ENCODE results near the gene ARID4B. TPM values are rescaled to one million over a fixed set of nuclear protein-coding genes. Genes with fewer than 3 reads are reported as not detected.
"Not testable (repeated sequence)": the region's sequence is repeated elsewhere in the genome, so short reads cannot be mapped to it uniquely, and the experiment has no call there.

Gene ARID4B
- total RNA-seq, 2 experiments from 2014 or later = 38.8 to 41.9 TPM

GRCh38 chr1:235168375-235168774 is 159.6 kb downstream of the ARID4B start:
- Mint-ChIP-seq H3K4me1 (ENCODE audit: low read depth) (no peaks in the 10 kb centered on the region), H3K36me3 (ENCODE audit: low read depth) (peaks cover 19% of the 10 kb centered on the region), H3K4me3 (no peak overlapping the region), H3K9me3 (no peaks in the 10 kb centered on the region), H3K27me3 (no peaks in the 10 kb centered on the region), H3K27ac (peak overlapping the region; percentile 70)
- DNase-seq (no peak), ATAC-seq (no peak)
- TF ChIP-seq CTCF (IDR thresholded peaks at IDR 0.05) = no peak
- POLR2A ChIA-PET = no interaction called here
- intact Hi-C loops (cut with micrococcal nuclease) = no loop called here
- CTCF ChIA-PET = interaction anchor here (1.4 to 1.5 kb wide), 2 partner anchors 64 to 248 kb away, joined by 5 to 7 read pairs; no protein-coding TSS in a partner anchor

- Mint-ChIP-seq H3K27ac (peak overlapping the region; percentile 100), H3K36me3 (ENCODE audit: low read depth) (peaks cover 23% of the 10 kb centered on the region), H3K4me3 (peak overlapping the region; percentile 99), H3K27me3 (no peaks in the 10 kb centered on the region), H3K4me1 (ENCODE audit: low read depth) (peaks cover 16% of the 10 kb centered on the region), H3K9me3 (no peaks in the 10 kb centered on the region)
- DNase-seq (no peak), ATAC-seq (no peak)
- no peak for TF ChIP-seq CTCF (IDR thresholded peaks at IDR 0.05)
- intact Hi-C loops (cut with micrococcal nuclease) = loop anchor here (2.0 kb wide), 1 partner anchor 33 kb away; the partner anchor contains the start of gene TOMM20
- ChIA-PET POLR2A (interaction anchor here (0.6 to 3.2 kb wide), 11 partner anchors 9 to 552 kb away, joined by 3 to 17 read pairs (median 4); partner anchors contain the start of gene IRF2BP2), CTCF (interaction anchor here (1.0 to 2.5 kb wide), 3 partner anchors 21 to 254 kb away, joined by 4 to 14 read pairs (median 4); no protein-coding TSS in a partner anchor)
Measured at GRCh38 chr1:235161685-235162327, 166.2 kb downstream of the ARID4B start.

GRCh38 chr1:235160957-235161684 is 166.9 kb downstream of the ARID4B start, which contains the start of gene RBM34:
Gene RBM34, minus strand, starts transcription at chr1:235161250. Its CDS starts 24 bp downstream, at chr1:235161226.
- Mint-ChIP-seq H3K27ac (peak within 1 kb of the TSS; percentile 100), H3K27me3 (no peaks in the 10 kb centered on the region), H3K36me3 (ENCODE audit: low read depth) (peaks cover 24% of the 10 kb centered on the region), H3K4me1 (ENCODE audit: low read depth) (peaks cover 16% of the 10 kb centered on the region), H3K4me3 (peak within 1 kb of the TSS; percentile 99), H3K9me3 (no peaks in the 10 kb centered on the region)
- peak; percentile 95 for ATAC-seq
- intact Hi-C loops (cut with micrococcal nuclease) = loop anchor here (2.0 kb wide), 1 partner anchor 32 kb away; the partner anchor contains the start of gene TOMM20
- DNase-seq = peak; percentile 94
- TF ChIP-seq CTCF (IDR thresholded peaks at IDR 0.05) = peak; percentile 10
- ChIA-PET CTCF (interaction anchor here (0.7 to 2.5 kb wide), 7 partner anchors 21 to 674 kb away, joined by 3 to 14 read pairs (median 4); no protein-coding TSS in a partner anchor), POLR2A (interaction anchor here (0.6 to 3.2 kb wide), 17 partner anchors 9 to 552 kb away, joined by 3 to 17 read pairs (median 4); partner anchors contain the start of gene IRF2BP2)

- ATAC-seq = peak; percentile 58
- H3K9me3 Mint-ChIP-seq = no peaks in the 10 kb centered on the region
- peak overlapping the region; percentile 99 for H3K4me3 Mint-ChIP-seq
- H3K4me1 Mint-ChIP-seq (ENCODE audit: low read depth) = peaks cover 16% of the 10 kb centered on the region
- no peaks in the 10 kb centered on the region for H3K27me3 Mint-ChIP-seq
- H3K36me3 Mint-ChIP-seq (ENCODE audit: low read depth) = peaks cover 27% of the 10 kb centered on the region
- intact Hi-C loops (cut with micrococcal nuclease) = loop anchor here (2.0 kb wide), 1 partner anchor 32 kb away; the partner anchor contains the start of gene TOMM20
- TF ChIP-seq CTCF (IDR thresholded peaks at IDR 0.05) = no peak
- POLR2A ChIA-PET = interaction anchor here (0.6 to 3.2 kb wide), 17 partner anchors 8 to 551 kb away, joined by 3 to 17 read pairs (median 4); partner anchors contain the start of gene IRF2BP2
- CTCF ChIA-PET = interaction anchor here (0.7 to 2.5 kb wide), 7 partner anchors 20 to 673 kb away, joined by 3 to 14 read pairs (median 4); no protein-coding TSS in a partner anchor
- peak overlapping the region; percentile 100 for H3K27ac Mint-ChIP-seq
- DNase-seq = no peak
Measured at GRCh38 chr1:235160383-235160956, 167.5 kb downstream of the ARID4B start.

- not testable (repeated sequence) for H3K9me3 Mint-ChIP-seq, DNase-seq, H3K27me3 Mint-ChIP-seq, ATAC-seq
- ChIA-PET POLR2A (interaction anchor here (0.9 to 3.2 kb wide), 4 partner anchors 14 to 51 kb away, joined by 3 to 17 read pairs (median 4); no protein-coding TSS in a partner anchor), CTCF (interaction anchor here (1.4 to 2.5 kb wide), 2 partner anchors 93 to 256 kb away, joined by 3 to 14 read pairs; no protein-coding TSS in a partner anchor)
- intact Hi-C loops (cut with micrococcal nuclease) = loop anchor here (2.0 kb wide), 1 partner anchor 31 kb away; the partner anchor contains the start of gene TOMM20
- Mint-ChIP-seq H3K27ac (peak overlapping the region; percentile 100), H3K4me3 (peak overlapping the region; percentile 99), H3K36me3 (ENCODE audit: low read depth) (peaks cover 28% of the 10 kb centered on the region), H3K4me1 (ENCODE audit: low read depth) (peaks cover 18% of the 10 kb centered on the region)
Measured at GRCh38 chr1:235159930-235160329, 168.0 kb downstream of the ARID4B start.

GRCh38 chr1:235159284-235159683 is 168.7 kb downstream of the ARID4B start:
- ATAC-seq; intact Hi-C loops (cut with micrococcal nuclease); DNase-seq; H3K9me3 Mint-ChIP-seq; H3K27me3 Mint-ChIP-seq; H3K27ac Mint-ChIP-seq: not testable (repeated sequence)
- H3K4me3 Mint-ChIP-seq = peak overlapping the region; percentile 99
- peaks cover 23% of the 10 kb centered on the region for H3K4me1 Mint-ChIP-seq (ENCODE audit: low read depth)
- H3K36me3 Mint-ChIP-seq (ENCODE audit: low read depth) = peaks cover 31% of the 10 kb centered on the region
- ChIA-PET POLR2A (interaction anchor here (0.9 to 3.2 kb wide), 4 partner anchors 13 to 46 kb away, joined by 3 to 17 read pairs (median 4); no protein-coding TSS in a partner anchor), CTCF (interaction anchor here (0.6 to 2.5 kb wide), 3 partner anchors 52 to 257 kb away, joined by 3 to 14 read pairs (median 3); no protein-coding TSS in a partner anchor)

Measured in activated CD8-positive, alpha-beta T cell treated with anti-CD3 and anti-CD28 coated beads for 36 hours (primary cell).